Peyer's patch (tissue), 4 donors: ENCODE data around the gene FAM200B.

Experiments
- CTCF ChIP-seq, 6 experiments: fragments of 450-650 bp in 4 of 6; fragments of 200-600 bp in 2 of 6; sonication (generic) in 1 of 6; IDR thresholded peaks; one replicate each; pipeline ENCODE4 v1.5.1; 2017 to 2019; ENCODE audit warnings: antibody characterized with exemption in 6 of 6, mild to moderate bottlenecking in 3 of 6, moderate library complexity in 1 of 6
- POLR2A ChIP-seq, 2 donors: fragments of 450-650 bp; IDR thresholded peaks; one replicate each; pipeline ENCODE4 v1.5.1; 2017; ENCODE audit warnings: antibody characterized with exemption in 2 of 2, mild to moderate bottlenecking in 2 of 2, moderate library complexity in 2 of 2

- TF ChIP-seq CTCF (IDR thresholded peaks at IDR 0.05) = no peak
- no peak for TF ChIP-seq POLR2A (IDR thresholded peaks at IDR 0.05)
These were observed 43.2 kb upstream of the FAM200B start for GRCh38 chr4:15638418-15638817.
